ENCODE results near the gene TM9SF3.

DNA sequence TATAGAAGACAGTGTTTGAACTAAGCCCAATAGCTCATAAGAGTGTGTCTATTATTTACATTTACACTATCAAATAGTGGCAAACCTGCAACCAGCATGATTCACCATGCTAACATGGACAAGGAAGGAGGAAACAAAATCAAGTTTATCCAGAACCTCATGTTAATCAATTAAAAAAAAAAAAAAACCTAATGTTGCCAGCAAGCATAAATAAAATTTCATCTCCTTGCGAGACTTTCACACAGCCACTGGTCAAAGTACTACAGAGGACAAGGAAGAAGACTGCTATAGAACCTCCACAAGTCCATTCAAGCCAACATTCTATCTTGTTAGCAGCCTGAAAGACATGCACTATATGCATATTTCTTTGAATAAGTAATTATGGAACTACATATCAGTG, 9.7 kb downstream of the TM9SF3 start:
- TF ChIP-seq EZH2 (IDR thresholded peaks at IDR 0.05; ENCODE audit: low read length, missing control alignments) = no peak
- TF ChIP-seq, protein P1, sequence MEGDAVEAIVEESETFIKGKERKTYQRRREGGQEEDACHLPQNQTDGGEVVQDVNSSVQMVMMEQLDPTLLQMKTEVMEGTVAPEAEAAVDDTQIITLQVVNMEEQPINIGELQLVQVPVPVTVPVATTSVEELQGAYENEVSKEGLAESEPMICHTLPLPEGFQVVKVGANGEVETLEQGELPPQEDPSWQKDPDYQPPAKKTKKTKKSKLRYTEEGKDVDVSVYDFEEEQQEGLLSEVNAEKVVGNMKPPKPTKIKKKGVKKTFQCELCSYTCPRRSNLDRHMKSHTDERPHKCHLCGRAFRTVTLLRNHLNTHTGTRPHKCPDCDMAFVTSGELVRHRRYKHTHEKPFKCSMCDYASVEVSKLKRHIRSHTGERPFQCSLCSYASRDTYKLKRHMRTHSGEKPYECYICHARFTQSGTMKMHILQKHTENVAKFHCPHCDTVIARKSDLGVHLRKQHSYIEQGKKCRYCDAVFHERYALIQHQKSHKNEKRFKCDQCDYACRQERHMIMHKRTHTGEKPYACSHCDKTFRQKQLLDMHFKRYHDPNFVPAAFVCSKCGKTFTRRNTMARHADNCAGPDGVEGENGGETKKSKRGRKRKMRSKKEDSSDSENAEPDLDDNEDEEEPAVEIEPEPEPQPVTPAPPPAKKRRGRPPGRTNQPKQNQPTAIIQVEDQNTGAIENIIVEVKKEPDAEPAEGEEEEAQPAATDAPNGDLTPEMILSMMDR (conservative IDR thresholded peaks at IDR 0.05 in 1 of 2, IDR thresholded peaks at IDR 0.05 in 1 of 2; ENCODE audit: low read depth in 1 of 2, low read length in 2 of 2) = no peak
